Mesendoderm (in vitro differentiated cells): Measurements from ENCODE around the gene DUSP14.

Experiments
- DNase-seq: peaks from one replicate; pipeline ENCODE4 v3.0.0; 2013
- H2AK5ac ChIP-seq: 2 replicates; pipeline ENCODE4 v1.6.1; 2013; ENCODE audit warnings: low read length, inconsistent platforms
- H2BK120ac ChIP-seq: 2 replicates; pipeline ENCODE4 v1.6.1; 2013; ENCODE audit warnings: low read depth, mild to moderate bottlenecking, low read length, moderate library complexity, mixed read lengths
- H2BK15ac ChIP-seq: replicated peaks from 2 replicates; pipeline ENCODE4 v1.6.1; 2013; ENCODE audit warnings: low read depth, mild to moderate bottlenecking, moderate library complexity
- H2BK5ac ChIP-seq: 2 replicates; pipeline ENCODE4 v1.6.1; 2013; ENCODE audit warnings: low read length, inconsistent platforms
- H3K18ac ChIP-seq: 2 replicates; pipeline ENCODE4 v1.6.1; 2013; ENCODE audit warnings: mild to moderate bottlenecking, low read length, mixed read lengths
- H3K23ac ChIP-seq: one replicate; pipeline ENCODE4 v1.6.1; 2013; ENCODE audit warnings: low read length
- H3K27ac ChIP-seq: 2 replicates; pipeline ENCODE4 v1.5.1; 2013; ENCODE audit warnings: low read depth, mild to moderate bottlenecking, inconsistent platforms, low read length, moderate library complexity
- H3K27me3 ChIP-seq: 2 replicates; pipeline ENCODE4 v1.6.1; 2013; ENCODE audit warnings: low read length, control low read depth, mild to moderate bottlenecking, inconsistent platforms; ENCODE audit not compliant: insufficient read depth, poor library complexity
- H3K36me3 ChIP-seq: 2 replicates; pipeline ENCODE4 v1.6.1; 2013; ENCODE audit warnings: low read length, inconsistent platforms; ENCODE audit not compliant: control insufficient read depth, insufficient read depth
- H3K4ac ChIP-seq: one replicate; pipeline ENCODE4 v1.6.1; 2013; ENCODE audit warnings: low read depth, mild to moderate bottlenecking, low read length, moderate library complexity
- H3K4me1 ChIP-seq: 2 replicates; pipeline ENCODE4 v1.6.1; 2013; ENCODE audit warnings: low read depth, low read length, inconsistent platforms; ENCODE audit not compliant: control insufficient read depth
- H3K4me2 ChIP-seq: 2 replicates; pipeline ENCODE4 v1.6.1; 2013; ENCODE audit warnings: low read length
- H3K4me3 ChIP-seq: 2 replicates; pipeline ENCODE4 v1.5.1; 2013; ENCODE audit warnings: mild to moderate bottlenecking, low read length
- H3K56ac ChIP-seq: one replicate; pipeline ENCODE4 v1.6.1; 2013; ENCODE audit warnings: low read length
- H3K79me1 ChIP-seq: 2 replicates; pipeline ENCODE4 v1.6.1; 2013; ENCODE audit warnings: low read length, inconsistent platforms
- H3K79me2 ChIP-seq: 2 replicates; pipeline ENCODE4 v1.6.1; 2013; ENCODE audit warnings: mild to moderate bottlenecking, low read length; ENCODE audit not compliant: control insufficient read depth, insufficient read depth
- H3K9ac ChIP-seq: 2 replicates; pipeline ENCODE4 v1.6.1; 2013; ENCODE audit warnings: low read length, inconsistent platforms
- H4K5ac ChIP-seq: one replicate; pipeline ENCODE4 v1.6.1; 2013; ENCODE audit warnings: low read length
- H4K8ac ChIP-seq: one replicate; pipeline ENCODE4 v1.6.1; 2013; ENCODE audit warnings: low read depth, mild to moderate bottlenecking, control low read depth, low read length, moderate library complexity
- WGBS: extraction: QIAGEN DNeasy Blood & Tissue Kit; methylation state at CpG from one replicate; pipeline ENCODE4 v1.1.7; 2013; ENCODE audit warnings: low lambda C conversion rate, missing lambda C conversion rate; ENCODE audit not compliant: insufficient coverage; ENCODE audit errors: extremely low coverage; 5-methylcytosine and 5-hydroxymethylcytosine counted together

DUSP14 gene

GRCh38 chr17:37478187-37478586, 11.5 kb upstream of the DUSP14 start:
- Histone ChIP-seq H3K4me2 (no peak overlapping the region), H3K79me1 (no peaks in the 10 kb centered on the region), H3K4me3 (no peak overlapping the region), H3K27ac (no peak overlapping the region), H2BK120ac (no peak overlapping the region), H3K79me2 (no peaks in the 10 kb centered on the region), H2BK15ac (no peak overlapping the region), H2AK5ac (no peak overlapping the region), H3K4me1 (no peaks in the 10 kb centered on the region), H3K27me3 (no peaks in the 10 kb centered on the region), H4K5ac (no peak overlapping the region), H3K56ac (no peak overlapping the region), H3K4ac (no peak overlapping the region), H4K8ac (no peak overlapping the region), H2BK5ac (no peak overlapping the region), H3K9ac (no peak overlapping the region), H3K36me3 (peaks cover 10% of the 10 kb centered on the region), H3K23ac (no peak overlapping the region), H3K18ac (no peak overlapping the region)
- WGBS = no CpG with 5 or more reads among the region's 2 CpGs
- no peak for DNase-seq

GRCh38 chr17:37479025-37479424, 10.7 kb upstream of the DUSP14 start:
- Histone ChIP-seq H3K4me2 (no peak overlapping the region), H2BK15ac (no peak overlapping the region), H3K23ac (no peak overlapping the region), H2BK120ac (no peak overlapping the region), H3K4me3 (no peak overlapping the region), H3K79me2 (no peaks in the 10 kb centered on the region), H4K5ac (no peak overlapping the region), H3K79me1 (no peaks in the 10 kb centered on the region), H4K8ac (no peak overlapping the region), H3K18ac (no peak overlapping the region), H3K4me1 (no peaks in the 10 kb centered on the region), H3K27me3 (no peaks in the 10 kb centered on the region), H2AK5ac (no peak overlapping the region), H3K4ac (no peak overlapping the region), H3K36me3 (peaks cover 7% of the 10 kb centered on the region), H3K56ac (no peak overlapping the region), H3K9ac (no peak overlapping the region), H3K27ac (no peak overlapping the region), H2BK5ac (no peak overlapping the region)
- DNase-seq = no peak
- WGBS = no CpG with 5 or more reads among the region's 1 CpG

- Histone ChIP-seq H3K56ac (no peak overlapping the region), H4K8ac (no peak overlapping the region), H3K4me2 (no peak overlapping the region), H2BK15ac (no peak overlapping the region), H3K4me1 (no peaks in the 10 kb centered on the region), H3K18ac (no peak overlapping the region), H2AK5ac (no peak overlapping the region), H3K4me3 (no peak overlapping the region), H3K36me3 (peaks cover 3% of the 10 kb centered on the region), H3K79me1 (no peaks in the 10 kb centered on the region), H3K27ac (no peak overlapping the region), H3K9ac (no peak overlapping the region), H2BK120ac (no peak overlapping the region), H3K23ac (no peak overlapping the region), H2BK5ac (no peak overlapping the region), H3K4ac (no peak overlapping the region), H3K79me2 (no peaks in the 10 kb centered on the region), H3K27me3 (no peaks in the 10 kb centered on the region), H4K5ac (no peak overlapping the region)
- WGBS = no CpG with 5 or more reads among the region's 2 CpGs
- no peak for DNase-seq
Observed at GRCh38 chr17:37480427-37480826, 9.3 kb upstream of the DUSP14 start.

- no peaks in the 10 kb centered on the region for H3K4me1 ChIP-seq
- WGBS = no CpG with 5 or more reads among the region's 9 CpGs
- H3K4ac ChIP-seq = no peak overlapping the region
Observed at GRCh38 chr17:37481001-37481665, 8.6 kb upstream of the DUSP14 start.

GRCh38 chr17:37483311-37484039, 6.2 kb upstream of the DUSP14 start:
- H3K27me3 ChIP-seq = no peaks in the 10 kb centered on the region
- no peak overlapping the region for H2BK120ac ChIP-seq
- no peak overlapping the region for H3K23ac ChIP-seq
- H2BK15ac ChIP-seq = no peak overlapping the region
- WGBS = no CpG with 5 or more reads among the region's 5 CpGs
- H2AK5ac ChIP-seq = no peak overlapping the region
- H3K36me3 ChIP-seq = no peaks in the 10 kb centered on the region
- no peak overlapping the region for H4K8ac ChIP-seq
- no peaks in the 10 kb centered on the region for H3K79me1 ChIP-seq
- no peak overlapping the region for H3K9ac ChIP-seq
- DNase-seq = peak; percentile 65
- H3K4ac ChIP-seq = no peak overlapping the region
- H3K79me2 ChIP-seq = no peaks in the 10 kb centered on the region
- no peak overlapping the region for H4K5ac ChIP-seq
- peak overlapping the region; percentile 17 for H3K56ac ChIP-seq
- no peak overlapping the region for H3K4me2 ChIP-seq
- peak overlapping the region; percentile 63 for H3K18ac ChIP-seq
- no peak overlapping the region for H3K4me3 ChIP-seq
- no peak overlapping the region for H3K27ac ChIP-seq
- no peak overlapping the region for H2BK5ac ChIP-seq
- H3K4me1 ChIP-seq = no peaks in the 10 kb centered on the region

More at GRCh38 chr17:37481001-37481665, 8.6 kb upstream of the DUSP14 start:
- no peak overlapping the region for H2BK5ac ChIP-seq
- no peak for DNase-seq
- peaks cover 3% of the 10 kb centered on the region for H3K36me3 ChIP-seq
- H3K27ac ChIP-seq = no peak overlapping the region
- no peak overlapping the region for H3K18ac ChIP-seq
- H2BK15ac ChIP-seq = no peak overlapping the region
- H4K8ac ChIP-seq = no peak overlapping the region
- H2AK5ac ChIP-seq = no peak overlapping the region
- no peaks in the 10 kb centered on the region for H3K79me2 ChIP-seq
- H3K56ac ChIP-seq = no peak overlapping the region
- no peak overlapping the region for H3K4me3 ChIP-seq
- H2BK120ac ChIP-seq = no peak overlapping the region
- H3K23ac ChIP-seq = no peak overlapping the region
- H3K9ac ChIP-seq = no peak overlapping the region
- no peaks in the 10 kb centered on the region for H3K27me3 ChIP-seq
- H3K79me1 ChIP-seq = no peaks in the 10 kb centered on the region
- no peak overlapping the region for H4K5ac ChIP-seq
- H3K4me2 ChIP-seq = no peak overlapping the region
